ENCODE measurements around the gene GAR1. TPM values are rescaled to one million over a fixed set of nuclear protein-coding genes. Genes with fewer than 3 reads are reported as not detected.
"Not testable (repeated sequence)": the region's sequence is repeated elsewhere in the genome, so short reads cannot be mapped to it uniquely, and the experiment has no call there.

GAR1 gene
- 29.2 TPM for polyA plus RNA-seq (2013, experiment 1 of 2; ENCODE audit: insufficient read length)
- polyA plus RNA-seq (2013, experiment 2 of 2; ENCODE audit: insufficient read length) = 28.6 TPM

DNA sequence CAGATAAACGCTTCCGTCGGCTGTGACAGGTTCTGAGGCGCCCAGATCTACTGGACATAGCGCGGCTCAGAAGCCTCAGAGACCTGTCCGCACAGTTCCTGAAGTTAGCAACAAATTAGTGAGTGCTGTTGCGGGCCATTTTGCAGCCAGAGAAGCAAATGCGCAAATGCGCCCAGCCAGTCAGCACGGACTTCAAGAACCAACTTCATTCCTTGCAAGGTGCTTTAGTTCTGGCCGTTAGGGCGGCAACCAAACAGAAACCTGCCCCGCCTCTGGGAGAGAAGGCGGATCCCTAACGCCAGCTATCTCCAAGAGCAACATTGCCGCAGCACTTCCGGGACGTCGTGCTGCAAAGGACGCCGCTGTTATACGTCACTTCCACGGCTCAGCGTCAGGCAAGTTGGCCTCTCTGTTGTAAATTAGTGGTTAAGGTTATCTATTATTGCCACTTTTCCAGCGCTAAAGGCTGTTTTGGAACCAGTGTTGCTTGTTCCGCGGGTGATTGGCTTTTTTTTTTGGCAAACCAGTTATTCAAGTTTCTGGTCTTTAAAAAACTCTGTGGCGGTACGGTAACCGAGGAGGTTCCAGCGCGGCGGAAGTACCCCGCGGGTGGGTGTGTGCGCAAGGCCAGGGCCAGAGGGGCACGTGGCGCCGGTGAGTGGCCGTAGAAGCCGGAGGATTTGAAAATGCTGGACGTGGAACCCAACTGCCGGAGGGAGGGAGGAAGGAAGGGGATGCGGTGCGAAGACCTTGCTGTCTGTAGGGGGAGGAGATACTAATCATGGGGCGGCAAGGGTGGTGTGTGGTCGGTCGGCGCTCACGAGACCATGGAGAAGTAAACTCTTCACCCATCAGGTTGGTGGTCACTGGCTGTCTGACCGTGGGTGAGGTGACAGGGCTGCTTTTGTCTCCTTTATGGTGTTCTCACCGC lies at the start of gene GAR1:
TSS of gene GAR1 (plus strand) at position 612 of the 931 bp plus-strand sequence. CDS start 403 bp downstream, outside the sequence.
- DNase-seq = peak; percentile 91

DNA sequence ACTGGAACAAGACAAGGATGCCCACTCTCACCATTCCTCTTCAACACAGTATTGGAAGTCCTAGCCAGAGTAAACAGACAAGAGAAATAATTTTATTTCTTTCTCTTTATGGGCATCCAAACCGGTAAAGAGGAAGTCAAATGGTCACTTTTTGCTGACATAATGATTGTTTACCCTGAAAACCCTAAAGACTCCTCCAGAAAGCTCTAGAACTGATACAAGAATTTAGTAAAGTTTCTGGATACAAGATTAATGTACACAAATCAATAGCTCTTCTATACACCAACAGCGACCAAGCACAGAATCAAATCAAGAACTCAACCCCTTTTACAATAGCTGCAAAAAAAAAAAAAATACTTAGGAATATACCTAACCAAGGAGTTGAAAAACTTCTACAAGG lies 33.5 kb upstream of the GAR1 start:
- not testable (repeated sequence) for DNase-seq

DNA sequence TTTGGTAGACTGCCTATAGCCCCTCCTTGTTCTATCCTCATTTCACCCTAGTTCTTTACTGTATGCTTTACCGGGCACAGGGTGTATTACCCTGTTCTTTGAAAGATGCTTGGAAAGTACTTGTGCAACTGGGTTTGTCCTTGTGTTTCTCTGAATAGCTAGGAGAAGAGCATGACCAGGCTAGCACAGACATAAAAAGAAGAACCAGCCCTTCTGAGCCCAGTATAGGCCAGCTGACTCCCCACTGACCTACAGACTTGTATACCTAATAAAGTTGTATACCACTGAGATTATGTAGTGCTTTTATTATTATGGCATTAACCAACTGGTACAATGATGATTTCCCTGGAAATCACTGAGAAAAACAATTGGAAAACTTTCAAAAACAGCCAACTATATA lies 28.7 kb upstream of the GAR1 start:
- no peak for DNase-seq

DNA sequence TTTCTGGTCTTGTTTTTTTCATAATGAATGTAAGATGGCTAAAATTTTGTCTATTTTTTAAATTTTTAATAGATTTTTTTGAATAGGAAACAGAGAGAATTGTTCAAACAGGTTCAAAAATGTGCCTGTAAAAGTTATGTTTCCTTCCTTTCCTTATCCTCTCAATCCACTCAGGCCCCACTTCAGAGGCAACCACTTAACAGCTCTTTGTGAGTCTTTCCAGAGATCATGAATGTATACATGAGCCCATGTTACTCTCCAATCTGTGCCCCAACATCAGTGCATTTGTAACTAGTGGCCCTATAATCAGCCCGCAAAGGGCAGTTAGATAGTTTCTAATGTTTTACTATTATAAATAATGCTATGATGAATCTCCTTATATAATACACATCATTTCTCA lies 27.8 kb upstream of the GAR1 start:
- no peak for DNase-seq

- no peak for DNase-seq
Observed at GRCh38 chr4:109795059-109795458, 20.5 kb upstream of the GAR1 start.

GRCh38 chr4:109798866-109799265 lies 16.7 kb upstream of the GAR1 start:
- no peak for DNase-seq

DNA sequence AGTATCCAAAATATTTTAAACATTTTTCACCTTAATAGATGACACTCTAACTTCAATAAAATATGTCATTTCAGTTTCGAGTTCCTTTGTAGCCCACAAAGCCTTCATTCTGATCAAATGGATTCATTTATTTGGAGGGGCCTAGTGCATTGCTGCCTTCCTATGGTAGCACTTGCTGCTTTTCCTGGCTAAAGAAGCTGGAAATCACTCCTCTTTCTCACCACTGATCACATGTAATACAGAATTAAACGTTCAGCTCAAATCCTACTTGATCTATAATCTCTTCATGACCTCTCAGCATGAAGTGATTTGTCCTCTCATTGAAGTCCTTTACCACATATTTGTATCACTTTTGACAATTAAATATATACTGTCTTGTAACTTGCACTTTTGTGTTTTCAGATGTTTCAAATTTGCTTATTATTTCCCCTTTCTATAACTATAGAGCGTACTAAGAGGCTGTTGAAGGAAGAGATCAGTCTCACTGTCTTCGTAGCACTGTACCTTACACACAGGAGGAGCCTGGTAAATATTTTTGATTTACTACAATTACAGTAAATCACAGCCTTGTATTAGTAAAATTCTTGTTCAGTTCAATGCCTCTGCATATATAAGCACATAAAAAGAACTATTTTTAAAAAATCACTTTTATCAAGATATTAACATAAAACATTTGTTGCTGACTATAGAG lies 14.3 kb upstream of the GAR1 start:
- DNase-seq = no peak

DNA sequence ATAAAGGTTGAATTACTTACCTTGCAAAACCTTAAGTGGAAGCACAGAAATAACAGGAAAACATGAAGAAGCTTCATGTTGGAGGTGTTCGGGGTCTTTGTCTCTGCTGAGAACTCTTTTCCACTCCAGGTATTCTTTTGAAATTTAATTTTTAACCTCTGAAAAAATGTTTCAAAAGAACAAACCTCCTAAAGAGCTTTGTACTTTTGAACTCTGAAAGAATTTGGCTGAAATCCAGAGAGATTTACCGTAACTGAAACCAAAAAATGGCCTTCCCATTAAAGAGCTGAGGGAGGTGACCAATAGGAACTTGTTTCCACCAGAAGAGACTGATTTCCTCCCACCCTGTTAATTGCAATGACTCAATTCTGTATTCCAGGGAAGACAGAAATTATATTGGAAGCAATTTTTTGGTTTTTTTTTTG lies 13.7 kb upstream of the GAR1 start, which contains the start of gene CFI:
TSS of gene CFI (minus strand) at position 105 of the 425 bp plus-strand sequence. CDS start at position 77, 28 bp downstream.
- DNase-seq = peak; percentile 47

DNA sequence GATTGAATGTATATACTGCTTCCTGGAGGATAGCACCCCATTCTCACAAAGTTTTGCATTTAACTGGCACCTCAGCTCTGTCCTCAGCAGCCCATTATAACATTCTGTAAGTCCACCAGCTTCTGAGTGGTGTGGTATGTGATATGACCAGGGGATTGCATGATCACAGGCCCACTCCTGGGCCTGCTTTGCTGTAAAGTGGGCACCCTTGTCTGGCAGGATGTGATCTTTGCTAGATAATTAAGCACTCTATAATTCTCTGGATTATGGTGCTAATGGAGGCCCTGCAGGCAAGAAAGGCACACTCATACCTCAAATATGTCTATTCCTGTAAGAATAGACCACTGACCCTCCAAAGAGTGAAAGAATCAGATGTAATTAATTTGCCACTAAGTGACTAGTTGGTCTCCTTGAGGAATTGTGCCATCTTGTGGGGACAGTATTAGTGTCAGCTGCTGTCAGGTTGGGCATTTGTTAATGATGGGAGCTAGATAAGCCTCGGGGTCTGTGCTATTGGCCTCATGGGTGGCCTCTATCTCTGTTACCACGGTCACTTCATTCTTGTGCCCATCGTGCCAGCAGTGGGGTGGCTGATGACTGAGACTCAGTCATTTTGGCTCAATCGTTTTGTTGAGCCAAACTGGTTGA lies 11.5 kb upstream of the GAR1 start:
- DNase-seq = peak; percentile 59

GRCh38 chr4:109809655-109810054 lies 5.9 kb upstream of the GAR1 start:
- no peak for DNase-seq

- DNase-seq = no peak
Observed at GRCh38 chr4:109810552-109811387, 4.8 kb upstream of the GAR1 start.

- DNase-seq = no peak
Observed at GRCh38 chr4:109811707-109812106, 3.9 kb upstream of the GAR1 start.

DNA sequence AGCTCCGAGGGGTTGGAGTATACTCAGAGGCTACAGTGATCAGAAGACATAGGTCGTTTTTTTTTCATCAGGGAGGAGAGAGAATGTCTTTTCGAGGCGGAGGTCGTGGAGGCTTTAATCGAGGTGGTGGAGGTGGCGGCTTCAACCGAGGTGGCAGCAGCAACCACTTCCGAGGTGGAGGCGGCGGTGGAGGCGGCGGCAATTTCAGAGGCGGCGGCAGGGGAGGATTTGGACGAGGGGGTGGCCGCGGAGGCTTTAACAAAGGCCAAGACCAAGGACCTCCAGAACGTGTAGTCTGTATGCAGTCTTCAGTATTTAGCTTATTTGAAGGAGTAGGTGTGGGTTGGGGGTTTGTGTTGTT lies 500 bp downstream of the GAR1 start:
- no peak for DNase-seq

DNA sequence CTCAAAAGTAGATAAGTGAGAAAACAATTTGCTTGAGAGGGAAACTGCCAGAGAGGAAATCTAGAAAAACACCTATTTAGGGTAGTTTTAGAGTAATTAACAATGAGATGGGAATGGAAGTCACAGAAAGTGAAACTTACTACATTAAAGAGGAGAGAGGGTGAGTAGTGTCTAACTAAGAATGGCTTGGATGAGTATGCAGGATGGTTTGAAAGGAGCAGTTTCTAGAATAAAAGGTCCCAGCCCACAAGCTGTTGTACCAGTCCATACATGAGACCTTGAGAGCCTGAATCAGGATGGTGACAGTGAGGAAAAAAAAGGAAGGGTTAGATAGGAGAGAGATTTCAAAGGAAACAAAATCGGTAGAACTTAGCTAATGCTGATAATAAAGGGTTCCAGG lies 1.3 kb downstream of the GAR1 start:
- no peak for DNase-seq

DNA sequence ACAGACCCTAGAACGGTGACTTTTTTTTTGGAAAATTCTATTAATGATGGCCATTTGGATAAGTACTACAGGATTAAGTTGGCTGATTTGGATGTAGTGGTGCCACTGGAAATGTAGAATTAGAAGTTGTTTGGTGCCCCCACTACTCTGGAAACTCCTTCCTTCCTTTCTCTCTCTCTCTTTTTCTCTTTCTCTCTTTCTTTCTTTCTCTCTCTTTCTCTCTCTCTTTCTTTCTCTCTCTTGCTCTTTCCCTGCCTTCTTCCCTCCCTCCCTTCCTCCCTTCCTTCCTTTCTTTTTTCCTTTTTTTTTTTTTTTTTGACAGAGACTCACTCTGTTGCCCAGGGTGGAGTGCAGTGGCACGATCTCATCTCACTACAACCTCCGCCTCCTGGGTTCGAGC lies 2.7 kb downstream of the GAR1 start:
- no peak for DNase-seq

DNA sequence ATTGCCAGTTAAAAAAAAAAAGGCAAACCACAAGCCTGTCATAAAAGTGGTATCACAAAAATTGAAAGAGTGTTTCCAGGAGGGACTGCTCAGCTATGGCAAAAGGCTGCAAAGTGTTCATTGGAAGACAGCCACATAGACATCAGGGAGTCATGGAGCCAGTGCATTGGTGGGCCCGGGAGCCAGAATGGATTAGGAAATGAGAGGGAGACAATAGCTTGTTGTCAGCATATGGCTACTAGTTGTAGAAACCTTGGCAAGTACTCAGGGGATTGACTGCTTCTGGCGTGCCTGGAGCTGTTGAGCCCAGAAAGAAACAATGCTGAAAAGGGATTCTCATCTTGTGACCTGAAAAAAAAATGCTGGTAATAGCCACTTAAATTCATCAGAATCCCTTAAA lies 5.0 kb downstream of the GAR1 start:
- DNase-seq = no peak

GRCh38 chr4:109821185-109821584 lies 5.6 kb downstream of the GAR1 start:
- no peak for DNase-seq

DNA sequence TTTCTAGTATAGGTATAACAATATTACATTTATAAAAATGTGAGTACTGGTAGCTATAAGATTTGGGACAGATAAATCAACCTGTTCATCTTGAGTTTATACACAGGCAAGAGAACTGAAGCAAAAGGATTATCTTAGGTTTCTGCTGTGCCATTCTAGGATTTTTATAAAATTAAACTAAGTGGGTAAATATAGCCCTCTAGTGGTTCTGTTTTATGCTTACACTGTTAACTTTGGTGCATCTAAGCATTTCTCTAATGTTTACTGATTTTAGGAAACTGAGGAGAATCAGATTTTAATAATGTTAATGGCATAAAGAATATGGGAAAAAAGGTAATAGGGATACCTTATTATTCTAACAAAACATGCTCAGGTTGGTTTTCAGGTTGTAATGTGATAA lies 11.2 kb downstream of the GAR1 start:
- peak; percentile 8 for DNase-seq

DNA sequence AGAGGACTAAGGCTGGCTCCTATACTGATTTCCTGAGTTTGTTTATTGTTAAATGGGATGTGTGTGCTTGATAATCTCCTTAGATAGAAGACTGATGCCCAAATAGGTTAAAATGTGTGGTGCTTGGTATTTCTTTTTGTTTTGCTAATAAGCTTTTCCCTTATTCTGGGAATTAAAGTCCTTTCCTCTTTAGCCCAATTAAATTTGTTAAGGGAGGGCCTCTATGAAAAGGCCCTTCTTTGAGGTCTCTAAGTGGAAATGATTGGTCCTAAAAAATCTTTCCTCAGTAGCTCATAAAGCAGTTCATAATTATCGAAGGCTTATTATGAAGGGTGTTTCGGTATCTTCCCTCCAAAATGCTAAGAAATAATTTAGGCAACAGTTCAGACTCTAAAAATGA lies 12.1 kb downstream of the GAR1 start, which contains the start of gene RRH:
TSS of gene RRH (plus strand) at position 301 of the 400 bp plus-strand sequence. CDS start at position 357, 56 bp downstream.
- DNase-seq = no peak

GRCh38 chr4:109833756-109834155 lies 18.2 kb downstream of the GAR1 start:
- no peak for DNase-seq

GRCh38 chr4:109836985-109837384 lies 21.4 kb downstream of the GAR1 start:
- DNase-seq = no peak
